ENCODE results near the gene UBD.

- TF ChIP-seq CTCF (IDR thresholded peaks at IDR 0.05) (no peak), POLR2A (IDR thresholded peaks at IDR 0.05) (no peak)
Observed at GRCh38 chr6:29519291-29520010, 40.1 kb downstream of the UBD start.
